Mesenchymal stem cell (in vitro differentiated cells and primary cell): ENCODE results near the gene PNPLA3.

Experiments used
- DNase-seq: peaks from one replicate; pipeline ENCODE4 v3.0.0-alpha.2; 2013
- H2AFZ ChIP-seq: one replicate; pipeline ENCODE4 v1.6.1; 2013; ENCODE audit warnings: low read depth, mild to moderate bottlenecking, control low read depth, inconsistent platforms, low read length, moderate library complexity
- H2AK5ac ChIP-seq: 2 replicates; pipeline ENCODE4 v1.6.1; 2013; ENCODE audit warnings: low read length, moderate library complexity, mild to moderate bottlenecking, inconsistent platforms; ENCODE audit not compliant: severe bottlenecking
- H2BK120ac ChIP-seq: one replicate; pipeline ENCODE4 v1.6.1; 2013; ENCODE audit warnings: low read depth, mild to moderate bottlenecking, inconsistent platforms, low read length, moderate library complexity
- H2BK12ac ChIP-seq, 2 experiments: one replicate each; pipeline ENCODE4 v1.6.1; 2013; ENCODE audit warnings: inconsistent platforms in 2 of 2, low read length in 2 of 2, mild to moderate bottlenecking in 2 of 2, moderate library complexity in 2 of 2, control low read depth in 1 of 2
- H2BK15ac ChIP-seq: one replicate; pipeline ENCODE4 v1.6.1; 2013; ENCODE audit warnings: mild to moderate bottlenecking, low read depth, inconsistent platforms; ENCODE audit not compliant: poor library complexity, severe bottlenecking
- H2BK5ac ChIP-seq: 2 replicates; pipeline ENCODE4 v1.6.1; 2013; ENCODE audit warnings: low read depth, mild to moderate bottlenecking, low read length, control low read depth, inconsistent platforms; ENCODE audit not compliant: poor library complexity, severe bottlenecking
- H3K14ac ChIP-seq, 2 experiments: one replicate each; pipeline ENCODE4 v1.6.1; 2013; ENCODE audit warnings: inconsistent platforms in 2 of 2, low read length in 2 of 2, control low read depth in 1 of 2, mild to moderate bottlenecking in 1 of 2, moderate library complexity in 1 of 2
- H3K18ac ChIP-seq, 2 experiments: one replicate each; pipeline ENCODE4 v1.6.1; 2013; ENCODE audit warnings: inconsistent platforms in 2 of 2, low read length in 2 of 2, control low read depth in 1 of 2, low read depth in 1 of 2, mild to moderate bottlenecking in 1 of 2
- H3K23ac ChIP-seq, 2 experiments: one replicate each; pipeline ENCODE4 v1.6.1; 2013; ENCODE audit warnings: inconsistent platforms in 2 of 2, low read length in 2 of 2, mild to moderate bottlenecking in 2 of 2, moderate library complexity in 2 of 2, control low read depth in 1 of 2
- H3K27ac ChIP-seq: 2 replicates; pipeline ENCODE4 v1.5.1; 2013; ENCODE audit warnings: mild to moderate bottlenecking, moderate library complexity, low read length, control low read depth, inconsistent platforms; ENCODE audit not compliant: poor library complexity, severe bottlenecking
- H3K27me3 ChIP-seq, 2 experiments: 2 replicates each; pipeline versions ENCODE4 v1.6.1 to v1.7.0; 2013; ENCODE audit warnings: low read length in 2 of 2, mild to moderate bottlenecking in 2 of 2, moderate library complexity in 2 of 2, control low read depth in 1 of 2, inconsistent platforms in 1 of 2; ENCODE audit not compliant: control insufficient read depth in 1 of 2, insufficient read depth in 1 of 2
- H3K36me3 ChIP-seq, 2 experiments: 2 replicates each; pipeline versions ENCODE4 v1.6.1 to v1.7.0; 2013; ENCODE audit warnings: low read length in 2 of 2, control low read depth in 1 of 2, inconsistent platforms in 1 of 2, low read depth in 1 of 2, mild to moderate bottlenecking in 1 of 2; ENCODE audit not compliant: insufficient read depth in 2 of 2, control insufficient read depth in 1 of 2
- H3K4ac ChIP-seq, 2 experiments: one replicate each; pipeline ENCODE4 v1.6.1; 2013; ENCODE audit warnings: inconsistent platforms in 2 of 2, low read length in 2 of 2, mild to moderate bottlenecking in 2 of 2, moderate library complexity in 2 of 2, control low read depth in 1 of 2, low read depth in 1 of 2
- H3K4me1 ChIP-seq: 2 replicates; pipeline ENCODE4 v1.6.1; 2013; ENCODE audit warnings: low read depth, low read length, control low read depth; ENCODE audit not compliant: control insufficient read depth, insufficient read depth
- H3K4me2 ChIP-seq: 2 replicates; pipeline ENCODE4 v1.6.1; 2013; ENCODE audit warnings: low read length, mild to moderate bottlenecking, inconsistent platforms; ENCODE audit not compliant: poor library complexity, severe bottlenecking
- H3K4me3 ChIP-seq, 2 experiments: 2 replicates each; pipeline versions ENCODE4 v1.5.1 to v1.7.0; 2013; ENCODE audit warnings: low read length in 2 of 2, mild to moderate bottlenecking in 2 of 2, control low read depth in 1 of 2, low read depth in 1 of 2; ENCODE audit not compliant: insufficient read depth in 1 of 2
- H3K79me1 ChIP-seq: replicated peaks from 2 replicates; pipeline ENCODE4 v1.6.1; 2013; ENCODE audit warnings: mild to moderate bottlenecking, control low read depth, low read length, inconsistent platforms; ENCODE audit not compliant: poor library complexity, severe bottlenecking
- H3K9ac ChIP-seq: 2 replicates; pipeline ENCODE4 v1.7.0; 2013; ENCODE audit warnings: mild to moderate bottlenecking, low read length, moderate library complexity
- H3K9me3 ChIP-seq: 2 replicates; pipeline ENCODE4 v1.7.0; 2013; ENCODE audit warnings: mild to moderate bottlenecking, low read length; ENCODE audit not compliant: control insufficient read depth
- H4K8ac ChIP-seq: one replicate; pipeline ENCODE4 v1.6.1; 2013; ENCODE audit warnings: inconsistent platforms, mild to moderate bottlenecking, low read length, moderate library complexity
- H4K91ac ChIP-seq: one replicate; pipeline ENCODE4 v1.6.1; 2013; ENCODE audit warnings: mild to moderate bottlenecking, low read length, inconsistent platforms
- WGBS: methylation state at CpG from one replicate; pipeline ENCODE4 v1.1.7; 2013; ENCODE audit warnings: mixed read lengths; 5-methylcytosine and 5-hydroxymethylcytosine counted together

PNPLA3 gene

GRCh38 chr22:43976861-43977795, 53.5 kb downstream of the PNPLA3 start:
- Histone ChIP-seq H3K14ac (no peak overlapping the region), H3K9me3 (no peaks in the 10 kb centered on the region), H3K36me3 (peaks cover 74 to 99% of the 10 kb centered on the region in 2 experiments), H3K27ac (no peak overlapping the region), H3K4me3 (no peak overlapping the region), H3K9ac (no peak overlapping the region), H2AFZ (no peak overlapping the region), H2BK5ac (no peak overlapping the region), H4K8ac (no peak overlapping the region), H3K27me3 (no peaks in the 10 kb centered on the region), H2AK5ac (no peak overlapping the region), H3K23ac (no peak overlapping the region), H3K79me1 (peaks cover 17% of the 10 kb centered on the region), H4K91ac (no peak overlapping the region), H2BK120ac (no peak overlapping the region), H3K4me2 (no peak overlapping the region), H2BK15ac (no peak overlapping the region), H3K4me1 (no peaks in the 10 kb centered on the region), H3K18ac (no peak overlapping the region), H2BK12ac (no peak overlapping the region), H3K4ac (no peak overlapping the region)
- no peak for DNase-seq
- 97% methylated on average over 19 of the region's 19 CpGs for WGBS

GRCh38 chr22:43978558-43978957, 55.0 kb downstream of the PNPLA3 start:
- H3K23ac ChIP-seq: no peak overlapping the region
- DNase-seq: no peak
- no peak overlapping the region for H3K4me3 ChIP-seq
- H3K18ac ChIP-seq: no peak overlapping the region
- H3K27me3 ChIP-seq: no peaks in the 10 kb centered on the region
- WGBS: 97% methylated on average over 4 of the region's 4 CpGs
- no peak overlapping the region for H2BK12ac ChIP-seq
- H3K9me3 ChIP-seq: no peaks in the 10 kb centered on the region
- H2BK5ac ChIP-seq: no peak overlapping the region
- no peak overlapping the region for H3K4me2 ChIP-seq
- H3K4me1 ChIP-seq: no peaks in the 10 kb centered on the region
- no peak overlapping the region for H2BK120ac ChIP-seq
- H3K14ac ChIP-seq: no peak overlapping the region
- H3K36me3 ChIP-seq: peaks cover 71 to 97% of the 10 kb centered on the region in 2 experiments
- H3K79me1 ChIP-seq: peaks cover 14% of the 10 kb centered on the region
- no peak overlapping the region for H4K91ac ChIP-seq
- H2AK5ac ChIP-seq: no peak overlapping the region
- no peak overlapping the region for H4K8ac ChIP-seq
- H3K27ac ChIP-seq: no peak overlapping the region
- H2BK15ac ChIP-seq: no peak overlapping the region
- H3K4ac ChIP-seq: no peak overlapping the region
- H3K9ac ChIP-seq: no peak overlapping the region
- H2AFZ ChIP-seq: no peak overlapping the region

GRCh38 chr22:43980579-43980978, 57.0 kb downstream of the PNPLA3 start:
- WGBS: 96% methylated on average over 7 of the region's 7 CpGs

GRCh38 chr22:43980996-43981395, 57.4 kb downstream of the PNPLA3 start:
- Histone ChIP-seq H3K9ac (no peak overlapping the region), H2AFZ (no peak overlapping the region), H3K27me3 (no peaks in the 10 kb centered on the region), H3K14ac (no peak overlapping the region), H4K8ac (no peak overlapping the region), H3K23ac (no peak overlapping the region), H2BK120ac (no peak overlapping the region), H3K79me1 (peaks cover 8% of the 10 kb centered on the region), H4K91ac (no peak overlapping the region), H3K27ac (no peak overlapping the region), H3K4ac (no peak overlapping the region), H3K9me3 (no peaks in the 10 kb centered on the region), H2BK15ac (no peak overlapping the region), H3K4me2 (no peak overlapping the region), H3K4me3 (no peak overlapping the region), H2BK5ac (no peak overlapping the region), H2AK5ac (no peak overlapping the region), H3K36me3 (peaks cover 62 to 91% of the 10 kb centered on the region in 2 experiments), H3K18ac (no peak overlapping the region), H2BK12ac (no peak overlapping the region), H3K4me1 (no peaks in the 10 kb centered on the region)
- no peak for DNase-seq
- 98% methylated on average over 17 of the region's 17 CpGs for WGBS

More at GRCh38 chr22:43980579-43980978, 57.0 kb downstream of the PNPLA3 start:
- Histone ChIP-seq H3K27me3 (no peaks in the 10 kb centered on the region), H3K4me2 (no peak overlapping the region), H3K4ac (no peak overlapping the region), H3K27ac (no peak overlapping the region), H2BK15ac (no peak overlapping the region), H2BK5ac (no peak overlapping the region), H3K9ac (no peak overlapping the region), H3K4me3 (no peak overlapping the region), H2BK120ac (no peak overlapping the region), H3K14ac (no peak overlapping the region), H3K79me1 (peaks cover 8% of the 10 kb centered on the region), H2AK5ac (no peak overlapping the region), H4K91ac (no peak overlapping the region), H3K4me1 (no peaks in the 10 kb centered on the region), H3K23ac (no peak overlapping the region), H2AFZ (no peak overlapping the region), H3K36me3 (peaks cover 63 to 93% of the 10 kb centered on the region in 2 experiments), H3K9me3 (no peaks in the 10 kb centered on the region), H4K8ac (no peak overlapping the region), H2BK12ac (no peak overlapping the region), H3K18ac (no peak overlapping the region)
- DNase-seq: no peak
